ENCODE results near the gene HHLA2.
"Not testable (repeated sequence)": the region's sequence is repeated elsewhere in the genome, so short reads cannot be mapped to it uniquely, and the experiment has no call there.

Gene HHLA2, protein sequence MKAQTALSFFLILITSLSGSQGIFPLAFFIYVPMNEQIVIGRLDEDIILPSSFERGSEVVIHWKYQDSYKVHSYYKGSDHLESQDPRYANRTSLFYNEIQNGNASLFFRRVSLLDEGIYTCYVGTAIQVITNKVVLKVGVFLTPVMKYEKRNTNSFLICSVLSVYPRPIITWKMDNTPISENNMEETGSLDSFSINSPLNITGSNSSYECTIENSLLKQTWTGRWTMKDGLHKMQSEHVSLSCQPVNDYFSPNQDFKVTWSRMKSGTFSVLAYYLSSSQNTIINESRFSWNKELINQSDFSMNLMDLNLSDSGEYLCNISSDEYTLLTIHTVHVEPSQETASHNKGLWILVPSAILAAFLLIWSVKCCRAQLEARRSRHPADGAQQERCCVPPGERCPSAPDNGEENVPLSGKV

DNA sequence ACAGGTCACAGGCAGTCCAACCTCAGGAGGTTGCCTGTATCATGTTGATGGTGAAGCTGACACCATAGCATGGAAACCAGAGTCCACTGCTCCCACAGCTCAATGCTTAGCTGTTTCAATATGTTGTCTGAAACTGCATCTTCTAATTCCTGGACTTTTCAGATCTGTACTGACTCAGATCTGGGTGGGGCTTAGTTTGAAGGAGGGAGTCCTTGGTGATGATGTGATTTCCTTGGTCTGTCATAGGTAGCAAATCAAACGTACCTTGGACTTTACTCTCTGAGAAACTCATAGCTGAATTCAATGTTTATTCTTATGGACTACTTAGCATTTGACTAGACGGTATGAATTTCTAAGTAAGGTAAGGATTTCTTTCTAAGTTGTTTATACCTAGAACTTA lies at the start of gene HHLA2:
Gene HHLA2, plus strand, starts transcription at position 310 of the 400 bp plus-strand sequence. CDS start 55,266 bp downstream, outside the sequence.
- TF ChIP-seq, protein P1, sequence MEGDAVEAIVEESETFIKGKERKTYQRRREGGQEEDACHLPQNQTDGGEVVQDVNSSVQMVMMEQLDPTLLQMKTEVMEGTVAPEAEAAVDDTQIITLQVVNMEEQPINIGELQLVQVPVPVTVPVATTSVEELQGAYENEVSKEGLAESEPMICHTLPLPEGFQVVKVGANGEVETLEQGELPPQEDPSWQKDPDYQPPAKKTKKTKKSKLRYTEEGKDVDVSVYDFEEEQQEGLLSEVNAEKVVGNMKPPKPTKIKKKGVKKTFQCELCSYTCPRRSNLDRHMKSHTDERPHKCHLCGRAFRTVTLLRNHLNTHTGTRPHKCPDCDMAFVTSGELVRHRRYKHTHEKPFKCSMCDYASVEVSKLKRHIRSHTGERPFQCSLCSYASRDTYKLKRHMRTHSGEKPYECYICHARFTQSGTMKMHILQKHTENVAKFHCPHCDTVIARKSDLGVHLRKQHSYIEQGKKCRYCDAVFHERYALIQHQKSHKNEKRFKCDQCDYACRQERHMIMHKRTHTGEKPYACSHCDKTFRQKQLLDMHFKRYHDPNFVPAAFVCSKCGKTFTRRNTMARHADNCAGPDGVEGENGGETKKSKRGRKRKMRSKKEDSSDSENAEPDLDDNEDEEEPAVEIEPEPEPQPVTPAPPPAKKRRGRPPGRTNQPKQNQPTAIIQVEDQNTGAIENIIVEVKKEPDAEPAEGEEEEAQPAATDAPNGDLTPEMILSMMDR (IDR thresholded peaks at IDR 0.05; ENCODE audit: extremely low read depth, missing control alignments): no peak
- DNase-seq (ENCODE audit: low spot score): no peak

DNA sequence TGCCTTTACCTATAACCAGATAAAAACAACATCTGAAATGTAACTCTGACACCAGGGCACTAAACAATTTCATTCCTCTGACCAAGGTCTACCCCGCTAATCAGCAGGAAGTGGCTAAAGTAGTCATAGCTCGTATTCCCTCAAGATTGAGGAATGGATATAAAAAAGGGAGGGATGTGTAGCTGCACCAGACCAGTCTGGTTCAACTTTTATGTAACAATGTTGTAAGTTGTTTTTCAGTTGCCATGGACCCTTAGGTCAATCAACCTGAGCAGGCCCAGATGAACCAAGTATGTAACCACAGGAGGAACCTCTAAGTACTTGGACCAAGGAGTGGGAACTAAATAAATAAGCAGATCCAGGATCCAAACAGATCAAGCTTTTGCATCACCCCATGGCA lies 45.7 kb upstream of the HHLA2 start:
- no peak for DNase-seq (ENCODE audit: low spot score)
- TF ChIP-seq, protein P1 (IDR thresholded peaks at IDR 0.05; ENCODE audit: extremely low read depth, missing control alignments): no peak

DNA sequence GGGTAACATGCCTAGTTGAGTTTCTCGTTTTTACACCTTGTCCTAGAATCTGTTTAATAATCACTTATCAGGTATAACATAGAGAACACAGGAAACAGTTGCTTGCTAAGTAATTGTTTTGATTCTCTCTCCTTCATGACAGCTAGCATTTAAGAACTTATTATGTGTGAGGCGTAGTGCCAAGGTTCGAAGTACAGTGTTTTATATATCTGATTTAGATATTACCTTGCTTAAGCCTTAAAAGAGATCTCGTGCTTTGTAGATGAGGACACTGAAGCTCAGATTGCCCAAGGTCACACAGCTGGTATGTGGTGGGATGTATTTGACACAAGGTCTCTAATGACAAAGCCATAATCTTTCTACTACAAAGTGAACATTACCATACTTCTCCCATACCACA lies 45.1 kb upstream of the HHLA2 start:
- DNase-seq (ENCODE audit: low spot score): no peak
- TF ChIP-seq, protein P1 (IDR thresholded peaks at IDR 0.05; ENCODE audit: extremely low read depth, missing control alignments): no peak

DNA sequence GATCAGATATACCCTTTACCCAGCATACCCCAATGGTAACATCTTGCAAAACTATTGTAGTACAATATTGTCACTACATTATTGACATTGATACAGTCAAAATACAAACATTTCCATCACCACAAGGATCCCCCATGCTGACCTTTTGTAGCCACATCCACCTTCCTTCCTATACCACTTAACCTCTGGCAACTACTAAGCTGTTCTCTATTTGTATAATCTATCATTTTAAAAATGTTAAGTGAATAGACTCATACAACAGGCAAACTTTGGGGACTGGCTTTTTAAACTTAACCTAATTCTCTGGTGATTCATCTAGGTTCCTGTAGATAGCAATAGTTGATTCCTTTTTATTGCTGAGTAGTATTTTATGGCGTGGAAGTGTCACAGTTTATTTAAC lies 44.5 kb upstream of the HHLA2 start:
- DNase-seq (ENCODE audit: low spot score): no peak
- TF ChIP-seq, protein P1 (IDR thresholded peaks at IDR 0.05; ENCODE audit: extremely low read depth, missing control alignments): no peak

DNA sequence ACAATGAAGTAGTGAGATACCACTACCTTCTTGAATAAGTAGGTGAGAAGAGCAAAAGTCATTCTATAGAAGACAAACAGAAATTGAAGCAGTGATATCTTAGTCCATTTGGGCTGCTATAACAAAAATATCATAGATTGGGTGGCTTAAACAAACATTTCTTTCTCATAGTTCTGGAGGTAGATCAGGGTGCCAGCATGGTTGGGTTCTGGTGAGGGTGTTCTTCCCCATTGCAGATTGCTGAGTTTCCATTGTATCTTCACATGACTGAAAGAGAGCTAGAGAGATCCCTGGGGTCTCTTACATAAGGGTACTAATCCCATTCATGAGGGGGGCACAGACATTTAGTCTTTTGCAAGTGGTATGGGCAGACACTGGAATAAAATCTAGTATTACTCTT lies 41.2 kb upstream of the HHLA2 start:
- DNase-seq (ENCODE audit: low spot score): no peak
- TF ChIP-seq, protein P1 (IDR thresholded peaks at IDR 0.05; ENCODE audit: extremely low read depth, missing control alignments): no peak

DNA sequence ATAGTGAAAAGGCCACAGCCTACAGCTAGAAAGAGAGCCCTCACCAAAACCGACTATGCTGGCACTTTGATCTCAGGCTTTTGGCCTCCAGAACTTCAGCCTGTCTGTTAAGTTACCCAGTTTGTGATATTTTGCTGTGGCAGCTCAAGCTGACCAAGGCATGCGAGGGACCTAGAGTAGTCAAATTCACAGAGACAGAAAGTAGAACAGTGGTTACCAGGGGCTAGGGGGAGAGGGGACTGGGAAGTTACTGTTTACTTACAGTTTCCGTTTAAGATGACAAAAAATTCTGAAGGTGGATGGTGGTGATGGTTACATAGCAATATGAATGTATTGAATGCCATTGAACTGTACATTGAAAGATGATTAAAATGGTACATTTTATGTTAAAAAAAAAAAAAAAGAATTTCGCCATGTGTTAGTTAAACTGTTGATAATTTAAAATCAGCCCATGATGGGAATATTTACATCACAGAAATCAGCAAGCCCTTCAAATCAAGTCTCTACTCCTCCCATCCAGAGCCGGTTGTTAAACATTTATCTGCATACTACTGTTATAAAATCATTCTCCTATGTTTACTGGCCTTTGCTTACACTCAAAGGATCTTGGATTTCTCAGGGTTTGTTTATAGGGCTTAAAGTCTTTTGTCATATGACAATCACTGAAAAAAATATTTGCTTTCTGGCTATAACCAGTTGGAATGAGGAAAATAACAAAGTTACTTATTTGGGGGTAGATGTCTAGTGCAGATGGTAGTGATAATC lies 31.6 kb upstream of the HHLA2 start:
- not testable (repeated sequence) for DNase-seq (ENCODE audit: low spot score)

DNA sequence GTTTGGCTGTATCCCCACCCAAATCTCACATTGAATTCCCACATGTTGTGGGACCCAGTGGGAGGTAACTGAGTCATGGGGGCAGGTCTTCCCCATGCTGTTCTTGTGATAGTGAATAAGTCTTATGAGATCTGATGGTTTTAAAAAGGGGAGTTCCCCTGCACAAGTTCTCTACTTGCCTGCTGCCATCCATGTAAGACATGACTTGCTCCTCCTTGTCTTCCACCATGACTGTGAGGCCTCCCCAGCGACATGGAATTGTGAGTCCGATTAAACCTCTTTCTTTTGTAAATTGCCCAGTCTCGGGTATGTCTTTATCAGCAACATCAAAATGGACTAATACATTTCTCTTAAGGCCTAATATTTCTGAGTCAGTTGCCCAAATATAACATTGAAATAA lies 28.1 kb upstream of the HHLA2 start:
- DNase-seq (ENCODE audit: low spot score): not testable (repeated sequence)

DNA sequence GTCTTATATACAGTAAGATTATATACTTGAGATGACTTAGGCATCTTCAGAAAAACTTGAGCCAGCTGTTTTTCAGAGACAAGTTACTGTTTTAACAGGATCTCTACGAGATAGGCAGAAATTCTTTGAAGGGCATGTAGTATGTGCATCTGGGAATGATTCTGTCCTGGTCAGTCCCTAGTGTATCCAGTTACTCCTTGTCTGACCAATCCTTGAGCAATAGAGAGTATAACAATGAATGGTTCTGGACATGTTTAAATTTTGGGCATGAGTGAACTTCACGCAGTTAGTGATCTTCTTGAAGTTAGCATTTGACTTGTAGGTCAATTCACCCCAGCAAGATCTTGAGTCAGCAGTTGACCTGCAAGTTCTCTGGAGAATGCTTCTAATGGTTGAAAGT lies 24.7 kb upstream of the HHLA2 start:
- TF ChIP-seq, protein P1 (IDR thresholded peaks at IDR 0.05; ENCODE audit: extremely low read depth, missing control alignments): no peak

DNA sequence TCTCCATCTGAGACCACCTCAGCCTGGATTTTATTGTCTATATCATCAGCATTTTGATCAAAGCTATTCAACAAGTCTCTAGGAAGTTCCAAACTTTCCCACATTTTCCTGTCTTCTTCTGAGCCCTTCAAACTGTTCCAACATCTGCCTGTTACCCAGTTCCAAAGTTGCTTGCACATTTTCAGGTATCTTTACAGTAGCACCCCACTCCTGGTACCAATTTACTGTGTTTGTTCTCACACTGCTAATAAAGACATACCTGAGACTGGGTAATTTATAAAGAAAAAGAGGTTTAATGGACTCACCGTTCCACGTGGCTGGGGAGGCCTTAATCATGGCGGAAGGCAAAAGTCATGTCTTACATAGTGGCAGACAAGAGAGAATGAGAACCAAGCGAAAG lies 17.3 kb upstream of the HHLA2 start:
- not testable (repeated sequence) for DNase-seq (ENCODE audit: low spot score)

More for the DNA sequence above, 24.7 kb upstream of the HHLA2 start:
- DNase-seq (ENCODE audit: low spot score): no peak

Measured in GM20000 (cell line).